ENCODE measurements around the gene NUTM2A. TPM values are rescaled to one million over a fixed set of nuclear protein-coding genes. Genes with fewer than 3 reads are reported as not detected.

The NUTM2A gene, protein sequence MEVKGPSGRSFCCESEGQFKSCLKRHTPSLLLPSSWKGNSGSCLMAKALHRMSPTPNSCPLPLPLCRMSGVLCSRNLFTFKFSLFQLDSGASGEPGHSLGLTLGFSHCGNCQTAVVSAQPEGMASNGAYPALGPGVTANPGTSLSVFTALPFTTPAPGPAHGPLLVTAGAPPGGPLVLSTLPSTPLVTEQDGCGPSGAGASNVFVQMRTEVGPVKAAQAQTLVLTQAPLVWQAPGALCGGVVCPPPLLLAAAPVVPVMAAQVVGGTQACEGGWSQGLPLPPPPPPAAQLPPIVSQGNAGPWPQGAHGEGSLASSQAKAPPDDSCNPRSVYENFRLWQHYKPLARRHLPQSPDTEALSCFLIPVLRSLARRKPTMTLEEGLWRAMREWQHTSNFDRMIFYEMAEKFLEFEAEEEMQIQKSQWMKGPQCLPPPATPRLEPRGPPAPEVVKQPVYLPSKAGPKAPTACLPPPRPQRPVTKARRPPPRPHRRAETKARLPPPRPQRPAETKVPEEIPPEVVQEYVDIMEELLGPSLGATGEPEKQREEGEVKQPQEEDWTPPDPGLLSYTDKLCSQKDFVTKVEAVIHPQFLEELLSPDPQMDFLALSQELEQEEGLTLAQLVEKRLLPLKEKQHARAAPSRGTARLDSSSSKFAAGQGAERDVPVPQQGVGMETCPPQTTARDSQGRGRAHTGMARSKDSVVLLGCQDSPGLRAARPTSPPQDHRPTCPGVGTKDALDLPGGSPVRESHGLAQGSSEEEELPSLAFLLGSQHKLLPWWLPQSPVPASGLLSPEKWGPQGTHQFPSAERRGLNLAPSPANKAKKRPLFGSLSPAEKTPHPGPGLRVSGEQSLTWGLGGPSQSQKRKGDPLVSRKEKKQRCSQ
- 0.03 to 0.14 TPM (median 0.09 TPM) in 5 replicates for total RNA-seq (2022; extraction: Qiagen RNA extraction)

GRCh38 chr10:87225148-87225547, at the start of gene NUTM2A:
TSS of gene NUTM2A (plus strand) at chr10:87225448. CDS start at chr10:87225831, 383 bp downstream.

Other genes with a start within 250 kb of the NUTM2A start
- 0.56 TPM in 1 of 5 replicates, not detected in the others for gene FAM25A, start 205.2 kb upstream of the NUTM2A start, total RNA-seq (2022; extraction: Qiagen RNA extraction)
- gene GLUD1, start 130.6 kb upstream of the NUTM2A start, total RNA-seq (2022; extraction: Qiagen RNA extraction), result 82.8 to 98.9 TPM (median 94.6 TPM) in 5 replicates
- 22.3 to 29.5 TPM (median 23.6 TPM) in 5 replicates for gene SHLD2, start 130.2 kb upstream of the NUTM2A start, total RNA-seq (2022; extraction: Qiagen RNA extraction)
- gene NUTM2D, start 132.3 kb downstream of the NUTM2A start, total RNA-seq (2022; extraction: Qiagen RNA extraction), result 0.92 to 1.7 TPM (median 1.2 TPM) in 5 replicates

All from A549 treated with CORT108297 at 1 μM for 4 hours (cell line).